G401 (cell line): ENCODE measurements around the gene ZNF827. TPM values are rescaled to one million over a fixed set of nuclear protein-coding genes. Genes with fewer than 3 reads are reported as not detected.

Source experiments
- DNase-seq: peaks from one replicate; pipeline ENCODE4 v3.0.0-alpha.2; 2015; ENCODE audit warnings: low spot score
- in situ Hi-C: cut with HindIII; loops from 2 replicates; pipeline ENCODE4 v1.10.0; 2016; ENCODE audit warnings: low sequenced_read_pairs, mixed read lengths
- total RNA-seq: library from RNA; depleted of rRNA; stranded (reverse); fragments of >200 nt; shearing (Covaris generic); gene quantifications from 2 replicates; pipeline ENCODE4 v1.2.3, GENCODE V29; 2014; rRNA removed

ZNF827 gene, protein sequence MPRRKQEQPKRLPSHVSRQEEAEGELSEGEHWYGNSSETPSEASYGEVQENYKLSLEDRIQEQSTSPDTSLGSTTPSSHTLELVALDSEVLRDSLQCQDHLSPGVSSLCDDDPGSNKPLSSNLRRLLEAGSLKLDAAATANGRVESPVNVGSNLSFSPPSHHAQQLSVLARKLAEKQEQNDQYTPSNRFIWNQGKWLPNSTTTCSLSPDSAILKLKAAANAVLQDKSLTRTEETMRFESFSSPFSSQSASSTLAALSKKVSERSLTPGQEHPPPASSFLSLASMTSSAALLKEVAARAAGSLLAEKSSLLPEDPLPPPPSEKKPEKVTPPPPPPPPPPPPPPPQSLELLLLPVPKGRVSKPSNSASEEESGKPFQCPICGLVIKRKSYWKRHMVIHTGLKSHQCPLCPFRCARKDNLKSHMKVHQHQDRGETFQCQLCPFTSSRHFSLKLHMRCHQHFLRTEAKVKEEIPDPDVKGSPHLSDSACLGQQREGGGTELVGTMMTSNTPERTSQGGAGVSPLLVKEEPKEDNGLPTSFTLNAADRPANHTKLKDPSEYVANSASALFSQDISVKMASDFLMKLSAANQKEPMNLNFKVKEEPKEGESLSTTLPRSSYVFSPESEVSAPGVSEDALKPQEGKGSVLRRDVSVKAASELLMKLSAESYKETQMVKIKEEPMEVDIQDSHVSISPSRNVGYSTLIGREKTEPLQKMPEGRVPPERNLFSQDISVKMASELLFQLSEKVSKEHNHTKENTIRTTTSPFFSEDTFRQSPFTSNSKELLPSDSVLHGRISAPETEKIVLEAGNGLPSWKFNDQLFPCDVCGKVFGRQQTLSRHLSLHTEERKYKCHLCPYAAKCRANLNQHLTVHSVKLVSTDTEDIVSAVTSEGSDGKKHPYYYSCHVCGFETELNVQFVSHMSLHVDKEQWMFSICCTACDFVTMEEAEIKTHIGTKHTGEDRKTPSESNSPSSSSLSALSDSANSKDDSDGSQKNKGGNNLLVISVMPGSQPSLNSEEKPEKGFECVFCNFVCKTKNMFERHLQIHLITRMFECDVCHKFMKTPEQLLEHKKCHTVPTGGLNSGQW
- total RNA-seq: 2.1 and 5.8 TPM in 2 replicates

DNA sequence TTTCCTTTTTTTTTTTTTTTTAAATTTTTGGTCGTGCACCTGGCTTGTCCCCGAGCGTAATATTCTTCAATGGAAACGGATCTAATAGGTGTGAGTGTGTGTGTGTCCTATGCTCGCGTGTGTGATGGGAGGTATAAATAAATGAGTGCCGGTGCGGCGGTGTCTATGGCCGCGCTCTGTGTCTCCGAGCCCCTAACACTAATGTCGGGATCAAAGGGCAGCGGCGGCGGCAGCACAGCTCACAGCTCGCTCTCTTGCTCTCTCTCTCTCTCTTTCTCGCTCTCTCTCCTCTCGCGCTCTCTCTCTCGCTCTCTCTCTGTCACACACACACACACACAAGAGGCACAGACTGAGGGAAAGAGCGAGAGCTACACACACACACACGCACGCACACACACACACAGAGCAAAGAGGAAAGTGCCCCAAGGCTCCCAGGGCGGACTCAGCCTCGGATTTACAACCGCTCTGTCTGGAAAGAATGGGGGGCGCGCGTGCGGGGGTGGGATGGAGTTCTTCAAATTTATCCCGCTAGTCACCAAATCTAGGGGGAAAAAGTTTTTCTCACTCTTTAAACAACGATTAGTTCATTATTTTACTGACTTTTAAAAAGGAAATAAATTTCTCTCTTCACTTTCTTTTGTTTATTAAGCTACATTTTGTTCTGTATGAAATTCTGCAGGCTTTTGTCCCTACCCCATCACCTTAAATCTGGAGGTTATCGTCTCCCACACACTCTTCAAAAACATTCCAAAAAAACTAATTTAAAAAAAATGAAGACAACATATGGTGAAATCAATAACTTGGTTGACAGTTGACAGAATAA, at the start of gene ZNF827:
TSS of gene ZNF827 (minus strand) at position 206 of the 823 bp plus-strand sequence. CDS start 416 bp downstream, outside the sequence.
- in situ Hi-C loops: no loop called here
- peak; percentile 74 for DNase-seq

DNA sequence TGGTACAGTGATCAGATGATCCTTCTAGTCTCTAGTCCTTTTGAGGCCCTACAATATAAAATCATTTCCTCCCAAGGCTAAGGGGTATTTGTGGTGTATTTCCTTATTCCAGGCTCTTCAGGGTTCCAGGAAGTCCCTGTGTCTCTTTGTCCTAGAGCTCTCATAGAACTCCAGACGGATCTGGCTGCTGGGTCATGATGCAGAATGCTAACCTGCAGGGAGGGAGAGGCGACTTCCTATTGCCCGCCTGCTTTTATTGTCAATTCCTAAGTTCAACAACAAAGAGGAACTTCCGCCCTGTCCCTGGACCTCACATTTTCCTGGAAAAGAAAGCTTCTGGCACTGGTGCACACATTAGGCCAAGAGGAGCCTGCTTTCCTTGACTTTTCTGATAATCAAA, 45.9 kb upstream of the ZNF827 start:
- no peak for DNase-seq
- in situ Hi-C loops: no loop called here

DNA sequence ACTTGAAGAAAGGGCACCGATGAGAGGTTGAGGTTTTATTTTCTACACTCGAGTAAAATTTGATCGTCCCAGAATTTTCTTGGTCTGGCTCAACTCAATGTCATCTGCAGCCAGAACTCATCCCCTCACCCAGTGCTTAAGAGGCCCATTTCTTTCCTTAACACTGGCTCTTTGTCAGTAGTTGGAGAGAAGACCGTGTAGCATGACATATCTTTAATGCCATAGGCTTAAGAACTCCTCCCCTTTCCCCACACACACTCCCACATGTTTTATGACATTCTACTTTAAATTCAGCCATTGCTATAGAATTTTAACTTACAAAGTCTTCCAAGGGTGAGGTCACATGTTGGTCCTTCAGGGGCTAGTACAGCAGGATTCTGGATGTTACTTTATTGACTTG, 44.2 kb upstream of the ZNF827 start:
- DNase-seq: no peak
- in situ Hi-C loops: no loop called here

DNA sequence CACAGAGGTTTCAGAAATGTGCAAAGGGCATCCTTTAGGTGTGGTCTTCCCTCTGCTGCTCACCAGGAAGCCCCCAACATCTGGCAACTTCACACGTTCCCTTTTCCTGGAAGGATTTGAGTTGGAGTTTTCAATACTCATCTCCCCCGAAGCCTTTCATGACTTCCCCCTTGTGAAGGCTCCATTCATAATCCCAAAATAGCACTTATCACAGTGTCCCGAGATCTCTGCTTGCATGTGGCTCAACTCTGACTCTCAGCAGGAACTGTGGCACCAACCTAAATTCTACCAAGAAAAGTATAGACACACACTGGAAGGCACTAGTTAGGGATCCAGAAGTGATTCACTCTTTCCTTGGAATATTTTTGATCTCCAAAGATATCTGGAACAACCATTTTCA, 40.5 kb upstream of the ZNF827 start:
- DNase-seq: no peak

DNA sequence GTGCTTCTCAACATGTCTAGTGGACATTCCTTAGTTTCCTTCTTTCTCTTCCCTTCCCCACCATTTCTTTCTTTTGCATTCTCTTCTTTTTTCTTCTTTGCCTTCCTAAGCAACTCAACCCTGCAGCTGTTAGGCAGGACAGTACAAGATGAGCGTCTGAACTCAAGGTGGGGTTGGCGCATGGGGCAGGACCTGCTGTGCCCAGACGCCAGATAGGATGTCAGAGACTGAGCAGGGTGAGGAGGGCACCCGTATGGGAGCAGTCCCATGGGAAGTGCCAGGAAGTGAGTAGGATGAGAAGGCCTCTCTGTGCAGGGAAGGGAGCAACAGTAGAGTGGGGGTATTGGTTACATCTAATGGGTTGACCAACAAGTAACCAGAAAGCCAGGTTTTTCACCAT, 38.1 kb upstream of the ZNF827 start:
- in situ Hi-C loops: no loop called here
- no peak for DNase-seq

More for the DNA sequence above, 40.5 kb upstream of the ZNF827 start:
- in situ Hi-C loops: no loop called here

DNA sequence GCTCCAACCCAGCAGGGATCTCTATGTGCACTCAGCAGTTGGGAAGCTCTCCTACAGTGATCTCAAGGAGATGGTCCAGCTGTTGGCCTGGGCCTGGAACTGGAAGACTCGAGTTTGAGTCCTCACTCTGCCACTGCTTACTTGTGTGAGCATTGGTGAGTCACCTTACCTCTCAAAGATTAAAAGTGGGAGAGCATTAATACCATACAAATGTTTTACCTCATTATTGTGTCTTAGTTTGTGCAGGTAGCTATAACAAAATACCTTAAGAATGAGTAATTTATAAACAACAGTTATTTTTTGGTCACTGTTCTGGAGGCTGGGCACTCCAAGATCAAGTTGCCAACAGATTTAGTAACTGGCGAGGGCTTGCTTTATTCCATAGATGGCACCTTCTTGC, 21.4 kb upstream of the ZNF827 start:
- in situ Hi-C loops: no loop called here
- DNase-seq: no peak

DNA sequence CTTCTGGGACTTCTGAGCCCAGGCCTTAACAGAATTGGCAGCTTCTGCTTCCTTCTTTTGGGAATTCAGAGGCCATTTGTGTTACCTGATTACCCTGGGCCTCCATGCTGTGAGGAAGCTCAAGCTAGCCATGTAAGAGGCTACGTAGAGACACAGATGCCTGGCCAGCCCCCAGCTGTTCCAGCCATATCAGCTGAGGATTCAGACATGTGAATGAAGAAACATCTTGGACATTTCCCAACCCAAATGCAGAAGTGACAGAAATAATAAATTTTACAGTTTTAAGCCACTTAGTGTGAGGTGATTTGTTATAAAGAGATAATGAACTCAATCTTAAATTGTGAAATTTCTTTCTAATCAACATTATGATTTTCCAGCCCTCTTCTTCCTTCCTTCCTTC, 18.7 kb upstream of the ZNF827 start:
- in situ Hi-C loops: no loop called here
- no peak for DNase-seq

DNA sequence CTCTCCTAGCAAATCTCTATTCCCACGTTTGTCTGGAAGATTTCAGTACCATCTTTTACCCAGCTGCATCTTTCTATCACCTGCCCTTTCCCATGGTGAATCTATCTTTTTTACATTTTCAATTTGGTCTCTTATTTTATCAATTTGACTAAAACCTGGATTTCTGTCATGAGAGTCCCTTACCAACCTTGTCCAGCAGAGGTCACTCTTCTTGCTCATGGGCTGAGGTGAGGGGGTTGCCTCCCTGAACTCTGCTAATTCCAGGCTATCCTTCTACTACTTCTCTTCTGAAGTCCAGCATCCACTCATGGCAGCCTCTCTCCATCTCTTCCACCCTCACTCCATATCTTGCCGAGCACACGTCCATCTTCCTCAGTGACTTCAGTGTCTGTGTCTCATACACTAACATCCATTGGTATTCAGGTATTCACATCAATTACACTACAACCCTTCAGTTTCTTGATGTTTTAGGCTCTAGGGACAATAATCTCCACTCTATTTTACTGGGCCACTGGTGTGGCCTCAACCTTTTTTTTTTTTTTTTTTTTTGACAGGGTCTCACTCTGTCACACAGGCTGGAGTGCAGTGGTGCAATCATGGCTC, 17.8 kb upstream of the ZNF827 start:
- peak; percentile 25 for DNase-seq
- in situ Hi-C loops: no loop called here

DNA sequence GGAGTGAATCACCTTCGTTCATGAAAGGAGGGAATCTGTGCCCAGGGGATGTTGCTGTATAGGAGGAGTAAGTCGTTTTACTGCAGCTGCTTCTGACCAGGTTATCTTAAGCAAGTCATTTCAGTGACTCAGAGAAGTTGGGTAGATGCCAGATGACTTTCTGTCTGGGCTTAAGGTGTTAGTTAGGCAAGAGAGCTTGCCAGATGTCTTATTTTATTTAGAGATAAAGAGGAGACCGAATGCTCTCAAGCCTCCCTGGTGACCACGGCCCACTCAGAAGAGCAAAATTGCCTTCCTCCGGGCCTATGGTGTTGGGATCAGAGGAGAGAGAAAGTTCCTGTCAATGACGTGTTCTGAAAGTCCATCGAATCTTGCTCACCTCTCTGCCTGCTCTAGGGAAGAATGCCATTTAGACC, 16.3 kb upstream of the ZNF827 start:
- in situ Hi-C loops: no loop called here
- no peak for DNase-seq

DNA sequence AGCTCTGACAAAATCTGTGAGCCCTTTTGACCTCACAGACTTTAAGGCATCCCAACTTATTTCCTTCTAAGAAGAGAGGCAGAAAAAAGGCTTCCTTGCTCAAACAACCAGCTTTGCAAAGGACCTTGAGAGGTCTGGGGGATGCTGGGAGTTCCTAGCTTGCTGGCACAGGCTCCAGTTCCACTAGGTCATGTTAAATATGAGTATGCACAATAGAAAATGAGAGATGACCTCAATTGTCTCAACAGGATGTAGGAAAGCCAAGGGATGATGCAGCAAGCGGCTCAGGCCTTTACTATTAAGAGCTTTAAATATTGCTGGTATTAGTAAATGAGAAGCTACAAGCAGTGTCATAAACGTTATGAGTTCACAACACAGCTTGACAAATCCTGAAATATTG, 13.3 kb upstream of the ZNF827 start:
- no peak for DNase-seq
- in situ Hi-C loops: no loop called here

DNA sequence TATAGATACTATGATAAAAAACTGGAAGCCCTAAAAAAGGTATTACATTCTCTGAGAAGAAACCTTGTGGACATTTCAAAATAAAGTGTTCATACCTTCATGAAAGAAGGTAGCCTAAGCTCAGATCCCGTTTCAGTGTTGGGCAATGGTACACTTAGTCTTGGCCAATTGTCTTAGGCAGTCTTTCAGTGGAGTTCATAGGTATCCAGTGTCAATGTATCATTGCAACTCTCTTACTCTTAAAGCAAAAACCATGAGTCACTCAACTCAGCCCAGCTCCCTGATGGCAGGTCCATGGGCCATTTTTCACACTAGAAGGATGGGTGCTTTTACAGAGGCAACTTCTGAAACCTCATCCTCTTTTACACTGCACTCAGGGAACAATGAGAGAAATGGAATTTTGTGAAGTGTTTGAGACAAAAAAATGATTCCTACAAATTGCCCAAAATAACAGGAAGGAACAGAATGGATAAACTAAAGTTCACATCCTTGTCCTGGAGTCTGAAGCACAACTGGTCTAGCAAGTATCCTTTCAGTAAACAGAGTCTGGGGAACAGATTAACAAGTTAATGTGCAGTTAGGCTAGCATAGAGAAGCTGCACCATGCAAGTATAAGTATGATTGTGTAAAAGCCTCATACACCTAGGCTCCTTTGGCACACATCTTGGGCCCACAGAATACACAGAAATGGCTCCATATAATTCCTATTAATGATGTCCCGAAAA, 7.0 kb upstream of the ZNF827 start:
- DNase-seq: no peak

DNA sequence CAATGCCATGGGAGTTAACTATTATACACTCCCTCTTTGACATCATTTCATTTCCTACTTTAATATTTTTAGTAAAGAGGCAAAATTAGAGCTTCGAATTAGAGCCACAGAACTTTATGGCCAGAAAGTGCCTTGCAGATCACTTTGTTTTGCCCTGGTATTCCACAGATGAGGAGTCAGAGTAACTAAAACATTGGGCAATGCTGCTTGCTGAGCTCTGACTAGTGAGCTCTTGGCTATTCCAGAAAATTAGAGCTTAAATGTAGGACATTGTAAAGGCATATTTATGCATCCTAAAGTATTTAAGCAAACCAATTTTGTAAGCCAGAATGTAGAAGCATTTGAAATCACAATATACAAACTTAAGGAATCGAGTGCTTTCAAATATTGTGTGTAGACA, 6.3 kb upstream of the ZNF827 start:
- in situ Hi-C loops: no loop called here
- no peak for DNase-seq

More for the DNA sequence above, 7.0 kb upstream of the ZNF827 start:
- in situ Hi-C loops: no loop called here

DNA sequence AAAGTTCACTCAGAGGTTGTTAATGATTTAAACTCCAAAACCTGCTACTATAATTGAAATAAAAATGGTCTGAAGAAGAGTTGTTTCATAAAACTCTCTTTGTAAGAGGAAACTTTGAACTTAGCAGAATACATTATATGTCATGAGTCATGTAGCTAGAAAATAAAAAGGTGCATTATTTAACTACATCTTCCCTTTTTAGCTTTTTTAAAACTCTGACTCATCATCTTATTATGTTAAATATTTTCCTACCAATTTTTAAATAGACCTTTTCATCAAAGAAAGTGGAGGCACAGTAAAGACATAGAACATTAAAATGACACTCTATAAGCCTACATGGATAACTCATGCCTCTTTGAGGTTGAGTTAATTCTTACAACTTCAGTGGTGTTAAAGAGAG, 1.2 kb upstream of the ZNF827 start:
- no peak for DNase-seq

DNA sequence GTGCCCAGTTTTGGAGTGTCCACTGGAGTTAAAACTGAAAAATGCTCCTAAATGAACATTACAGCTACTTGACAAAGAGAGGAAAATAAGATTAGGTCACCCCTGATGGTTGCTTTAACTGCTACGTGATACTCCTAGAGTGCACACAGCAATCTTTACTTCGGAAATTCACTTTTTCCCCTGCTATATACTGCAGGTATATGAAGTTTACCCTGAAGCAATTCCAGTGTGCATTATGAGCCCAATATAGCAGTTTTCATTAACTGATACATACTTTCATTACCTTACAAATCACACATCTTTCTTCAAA, 773 bp upstream of the ZNF827 start:
- in situ Hi-C loops: no loop called here
- DNase-seq: peak; percentile 27

More for the DNA sequence above, 1.2 kb upstream of the ZNF827 start:
- in situ Hi-C loops: no loop called here

DNA sequence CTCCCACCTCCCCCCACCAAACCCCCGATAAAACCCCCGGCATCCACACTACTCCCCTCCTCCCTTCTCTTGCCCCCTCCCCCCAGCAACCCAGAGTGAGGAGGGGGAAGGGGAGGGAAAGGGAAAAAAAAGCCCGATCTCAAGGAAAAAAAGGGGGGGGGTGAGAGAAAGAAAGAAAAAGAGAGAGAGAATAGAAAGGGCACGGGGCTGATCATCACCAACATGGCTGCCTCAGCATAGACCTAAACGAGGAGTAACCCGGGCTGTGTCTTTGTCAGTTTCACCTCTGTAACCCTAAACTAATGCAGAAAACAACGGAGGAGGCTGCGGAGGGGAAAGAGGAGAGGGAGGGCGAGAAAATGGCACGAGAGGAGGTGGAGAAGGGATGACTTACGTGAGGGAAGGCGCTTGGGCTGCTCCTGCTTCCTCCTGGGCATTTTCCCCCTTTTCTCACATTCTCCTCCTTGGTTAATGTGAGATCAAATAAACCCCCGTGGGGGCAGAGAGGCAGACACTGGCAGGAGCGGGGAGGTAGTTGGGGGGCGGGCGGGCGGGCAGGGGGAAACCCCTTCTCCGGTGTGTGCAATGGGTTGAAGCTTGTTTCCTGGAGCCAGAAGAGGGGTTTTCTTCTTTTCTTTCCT, 532 bp downstream of the ZNF827 start:
- in situ Hi-C loops: no loop called here
- DNase-seq: peak; percentile 55

DNA sequence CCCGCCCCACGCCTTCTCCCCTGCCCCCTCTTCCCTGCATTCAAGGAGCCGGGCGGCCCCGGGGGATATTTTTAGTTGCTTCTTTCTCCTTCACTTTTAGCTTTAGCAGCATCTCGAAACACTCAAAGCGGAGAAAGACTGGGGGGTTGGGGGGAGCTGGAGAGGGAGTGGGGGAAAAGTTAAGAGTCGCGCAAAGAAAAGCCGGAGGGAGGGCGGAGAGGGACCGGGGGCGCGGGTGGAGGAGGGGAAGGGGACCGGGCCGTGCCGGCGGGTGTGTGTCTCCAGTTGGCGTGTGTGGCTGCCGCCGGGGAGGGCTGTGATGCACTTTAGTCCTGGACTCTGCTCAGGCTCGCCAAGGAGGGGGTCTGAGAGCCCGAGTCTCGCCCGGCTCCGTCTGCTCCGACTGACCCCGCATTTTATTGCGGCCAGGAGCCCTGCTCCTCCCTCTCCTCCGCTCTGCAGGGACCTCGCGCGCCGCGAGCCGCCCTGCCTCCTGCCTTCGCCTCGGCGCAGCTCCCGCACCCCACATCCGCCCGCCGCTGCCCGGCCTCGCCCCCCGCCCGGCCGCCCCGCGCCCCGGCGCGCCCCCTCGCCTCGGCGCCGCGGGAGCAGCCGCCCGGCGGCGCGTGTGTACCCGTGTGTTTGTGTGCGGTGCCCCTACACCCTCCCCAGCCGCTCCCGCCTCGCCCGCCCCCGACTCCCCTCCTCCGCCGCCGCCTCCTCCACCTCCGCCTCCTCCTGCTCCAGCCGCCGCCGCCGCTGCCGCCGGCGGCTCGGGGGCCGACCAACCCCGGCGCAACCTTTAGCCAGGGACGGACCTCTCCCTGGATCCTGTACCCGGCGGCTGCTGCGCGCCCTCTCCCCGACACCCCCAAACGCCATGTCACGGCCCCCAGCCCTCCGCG, 1.4 kb downstream of the ZNF827 start:
- in situ Hi-C loops: no loop called here

More for the DNA sequence above, 1.4 kb downstream of the ZNF827 start:
- peak; percentile 69 for DNase-seq
